NCI-H2029 treated with DMSO at 0.1 percent for 48 hours (cell line): ENCODE results near the gene SLC6A17.
A peak's percentile ranks its signal among the peaks of the same experiment; 100 is the strongest.

Experiments
- DNase-seq: peaks from one replicate; lab custom pipeline; 2025; lab: John Stamatoyannopoulos, UW

The SLC6A17 gene

GRCh38 chr1:110242062-110242461, 91.8 kb downstream of the SLC6A17 start:
- DNase-seq: no peak

- peak; percentile 71 for DNase-seq
Observed at GRCh38 chr1:110242731-110243130, 92.4 kb downstream of the SLC6A17 start.

GRCh38 chr1:110243146-110243545, 92.9 kb downstream of the SLC6A17 start:
- DNase-seq: peak; percentile 54

GRCh38 chr1:110243574-110243973, 93.3 kb downstream of the SLC6A17 start:
- peak; percentile 39 for DNase-seq

- no peak for DNase-seq
Observed at GRCh38 chr1:110245876-110246620, 95.8 kb downstream of the SLC6A17 start.

- no peak for DNase-seq
Observed at GRCh38 chr1:110248746-110249145, 98.5 kb downstream of the SLC6A17 start.

- DNase-seq: no peak
Observed at GRCh38 chr1:110249256-110249655, 99.0 kb downstream of the SLC6A17 start.

GRCh38 chr1:110250008-110250407, 99.7 kb downstream of the SLC6A17 start:
- DNase-seq: no peak

GRCh38 chr1:110250749-110251148, 100.5 kb downstream of the SLC6A17 start:
- DNase-seq: no peak
